Measurements from ENCODE around the gene MRPL17. TPM values are rescaled to one million over a fixed set of nuclear protein-coding genes. Genes with fewer than 3 reads are reported as not detected.
"Not testable (repeated sequence)": the region's sequence is repeated elsewhere in the genome, so short reads cannot be mapped to it uniquely, and the experiment has no call there.

The MRPL17 gene
- total RNA-seq, 3 donors from 2014 or later = 21.2 to 29.7 (median 29.6) TPM

GRCh38 chr11:6695377-6695776 lies 12.2 kb upstream of the MRPL17 start:
- peak; percentile 44 for ATAC-seq
- no peak for TF ChIP-seq CTCF (IDR thresholded peaks at IDR 0.05)
- H3K4me1 ChIP-seq (ENCODE audit: low read depth) = no peaks in the 10 kb centered on the region
- no peaks in the 10 kb centered on the region for H3K36me3 ChIP-seq (ENCODE audit: low read depth)
- intact Hi-C loops (cut with DNase I, micrococcal nuclease) = no loop called here
- DNase-seq = no peak
- no peak overlapping the region for H3K4me3 ChIP-seq
- no peaks in the 10 kb centered on the region for H3K9me3 ChIP-seq

- Histone ChIP-seq H3K36me3 (ENCODE audit: low read depth) (no peaks in the 10 kb centered on the region), H3K4me1 (ENCODE audit: low read depth) (no peaks in the 10 kb centered on the region), H3K9me3 (no peaks in the 10 kb centered on the region), H3K4me3 (no peak overlapping the region)
- ATAC-seq (no peak), DNase-seq (no peak)
- intact Hi-C loops (cut with DNase I, micrococcal nuclease) = no loop called here
- no peak for TF ChIP-seq CTCF (IDR thresholded peaks at IDR 0.05)
Observed at GRCh38 chr11:6694229-6694535, 11.0 kb upstream of the MRPL17 start.

- DNase-seq = no peak
- no peak for ATAC-seq
- TF ChIP-seq CTCF (IDR thresholded peaks at IDR 0.05) = no peak
Observed at GRCh38 chr11:6693342-6694228, 10.4 kb upstream of the MRPL17 start.

GRCh38 chr11:6692128-6692527 lies 9.0 kb upstream of the MRPL17 start:
- Histone ChIP-seq H3K9me3 (no peaks in the 10 kb centered on the region), H3K4me3 (no peak overlapping the region), H3K4me1 (ENCODE audit: low read depth) (no peaks in the 10 kb centered on the region), H3K36me3 (ENCODE audit: low read depth) (no peaks in the 10 kb centered on the region)
- TF ChIP-seq CTCF (IDR thresholded peaks at IDR 0.05) = no peak
- no peak for DNase-seq
- ATAC-seq = no peak
- intact Hi-C loops (cut with DNase I, micrococcal nuclease) = no loop called here

More at GRCh38 chr11:6693342-6694228, 10.4 kb upstream of the MRPL17 start:
- intact Hi-C loops (cut with DNase I, micrococcal nuclease) = no loop called here
- Histone ChIP-seq H3K4me3 (no peak overlapping the region), H3K4me1 (ENCODE audit: low read depth) (no peaks in the 10 kb centered on the region), H3K9me3 (no peaks in the 10 kb centered on the region), H3K36me3 (ENCODE audit: low read depth) (no peaks in the 10 kb centered on the region)

- H3K36me3 ChIP-seq (ENCODE audit: low read depth); intact Hi-C loops (cut with DNase I, micrococcal nuclease); H3K9me3 ChIP-seq; DNase-seq; H3K4me1 ChIP-seq (ENCODE audit: low read depth); H3K4me3 ChIP-seq; ATAC-seq: not testable (repeated sequence)
Observed at GRCh38 chr11:6690431-6691132, 7.4 kb upstream of the MRPL17 start.

GRCh38 chr11:6687876-6688275 lies 4.7 kb upstream of the MRPL17 start:
- H3K9me3 ChIP-seq = no peaks in the 10 kb centered on the region
- ATAC-seq = no peak
- intact Hi-C loops (cut with DNase I, micrococcal nuclease) = loop anchor here in 1 of 2 donors (10.0 kb wide), 1 partner anchor 83 kb away; the partner anchor contains the start of genes ILK and RRP8

More at GRCh38 chr11:6687876-6688275, 4.7 kb upstream of the MRPL17 start:
- DNase-seq = no peak
- Histone ChIP-seq H3K4me3 (no peak overlapping the region), H3K4me1 (ENCODE audit: low read depth) (no peaks in the 10 kb centered on the region), H3K36me3 (ENCODE audit: low read depth) (no peaks in the 10 kb centered on the region)
- no peak for TF ChIP-seq CTCF (IDR thresholded peaks at IDR 0.05)

Measured in mucosa of descending colon (tissue), 3 donors.